HUES48 (cell line): ENCODE measurements around the gene LRRC61.
"Not testable (repeated sequence)": the region's sequence is repeated elsewhere in the genome, so short reads cannot be mapped to it uniquely, and the experiment has no call there.

Experiments
- H3K27ac ChIP-seq: one replicate; pipeline ENCODE4 v1.7.0; 2013; ENCODE audit warnings: low read depth, low read length, inconsistent platforms
- H3K27me3 ChIP-seq: 2 replicates; pipeline ENCODE4 v1.6.1; 2013; ENCODE audit warnings: mild to moderate bottlenecking, low read length; ENCODE audit not compliant: control insufficient read depth, insufficient read depth
- H3K36me3 ChIP-seq: 2 replicates; pipeline ENCODE4 v1.6.1; 2013; ENCODE audit warnings: low read length; ENCODE audit not compliant: control insufficient read depth, insufficient read depth
- H3K4me1 ChIP-seq: 2 replicates; pipeline ENCODE4 v1.6.1; 2013; ENCODE audit warnings: mild to moderate bottlenecking, low read length; ENCODE audit not compliant: control insufficient read depth, insufficient read depth
- H3K4me3 ChIP-seq: 2 replicates; pipeline ENCODE4 v1.5.1; 2013; ENCODE audit warnings: mild to moderate bottlenecking, low read depth, low read length
- H3K9ac ChIP-seq: 2 replicates; pipeline ENCODE4 v1.6.1; 2013; ENCODE audit warnings: mild to moderate bottlenecking, low read depth, low read length, moderate library complexity
- H3K9me3 ChIP-seq: 2 replicates; pipeline ENCODE4 v1.6.1; 2013; ENCODE audit warnings: low read length; ENCODE audit not compliant: control insufficient read depth, insufficient read depth

LRRC61 gene

DNA sequence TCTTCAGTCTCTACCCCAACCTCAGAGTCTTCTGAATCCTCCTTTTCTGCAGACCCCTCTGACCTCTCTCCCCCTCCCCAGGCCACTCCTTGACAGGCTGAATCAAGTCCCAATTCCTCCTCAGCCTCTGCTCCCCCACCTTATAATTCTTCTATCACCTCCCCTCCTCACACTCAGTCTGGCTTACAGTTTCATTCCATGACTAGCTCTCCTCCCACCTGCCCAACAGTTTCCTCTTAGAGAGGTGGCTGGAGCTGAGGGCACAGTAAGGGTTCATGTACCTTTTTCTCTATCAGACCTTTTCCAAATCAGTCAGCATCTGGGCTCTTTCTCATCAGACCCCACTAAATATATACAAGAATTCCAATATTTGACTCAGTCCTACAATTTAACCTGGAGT, 14.6 kb upstream of the LRRC61 start:
- no peak overlapping the region for H3K27ac ChIP-seq
- peaks cover 9% of the 10 kb centered on the region for H3K27me3 ChIP-seq
- H3K9me3 ChIP-seq = no peaks in the 10 kb centered on the region; the same call in 1 of the 2 replicates
- peaks cover 20% of the 10 kb centered on the region for H3K4me1 ChIP-seq
- no peak overlapping the region for H3K9ac ChIP-seq
- no peak overlapping the region for H3K4me3 ChIP-seq
- no peaks in the 10 kb centered on the region for H3K36me3 ChIP-seq

DNA sequence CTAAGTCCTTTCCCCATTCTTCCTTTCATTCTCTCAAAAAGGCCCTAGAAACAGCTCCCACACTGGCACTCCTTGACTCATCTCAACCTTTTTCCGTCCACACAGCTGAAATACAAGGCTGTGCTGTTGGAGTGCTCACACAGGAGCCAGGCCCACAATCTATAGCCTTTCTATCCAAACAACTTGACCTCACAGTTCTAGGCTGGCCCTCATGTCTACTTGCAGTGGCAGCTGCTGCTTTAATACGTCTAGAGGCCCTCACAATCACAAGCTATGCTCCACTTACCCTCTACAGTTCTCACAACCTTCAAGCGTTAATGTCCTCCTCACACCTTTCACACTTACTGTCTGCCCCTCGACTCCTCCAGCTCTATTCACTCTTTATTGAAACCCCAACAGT, 12.0 kb upstream of the LRRC61 start:
- Histone ChIP-seq H3K27me3 (peaks cover 9% of the 10 kb centered on the region), H3K9me3 (no peaks in the 10 kb centered on the region; the same call in 1 of the 2 replicates), H3K4me1 (peaks cover 29% of the 10 kb centered on the region), H3K9ac (no peak overlapping the region), H3K27ac (no peak overlapping the region), H3K4me3 (no peak overlapping the region), H3K36me3 (no peaks in the 10 kb centered on the region)

DNA sequence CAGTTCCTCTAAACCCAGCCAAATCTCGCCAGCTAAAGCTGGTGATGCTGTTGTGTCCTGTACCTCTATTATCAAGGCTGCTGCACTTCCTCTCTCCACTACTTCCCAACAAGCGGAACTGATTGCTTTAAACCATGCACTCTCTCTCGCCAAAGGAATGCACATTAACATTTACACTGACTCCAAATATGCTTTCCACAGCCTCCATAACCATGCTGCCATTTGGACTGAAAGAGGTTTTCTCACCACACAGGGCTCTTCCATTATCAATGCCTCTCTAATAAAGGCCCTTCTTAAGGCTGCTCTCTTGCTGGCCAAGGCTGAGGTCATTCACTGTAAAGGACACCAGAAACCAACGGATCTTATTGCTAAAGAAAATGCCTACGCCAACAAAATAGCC, 11.4 kb upstream of the LRRC61 start:
- no peaks in the 10 kb centered on the region for H3K36me3 ChIP-seq
- no peaks in the 10 kb centered on the region; the same call in 1 of the 2 replicates for H3K9me3 ChIP-seq
- H3K4me3 ChIP-seq = no peak overlapping the region
- peak overlapping the region; percentile 5 for H3K27ac ChIP-seq
- H3K4me1 ChIP-seq = peaks cover 29% of the 10 kb centered on the region
- H3K9ac ChIP-seq = no peak overlapping the region
- H3K27me3 ChIP-seq = peaks cover 9% of the 10 kb centered on the region

DNA sequence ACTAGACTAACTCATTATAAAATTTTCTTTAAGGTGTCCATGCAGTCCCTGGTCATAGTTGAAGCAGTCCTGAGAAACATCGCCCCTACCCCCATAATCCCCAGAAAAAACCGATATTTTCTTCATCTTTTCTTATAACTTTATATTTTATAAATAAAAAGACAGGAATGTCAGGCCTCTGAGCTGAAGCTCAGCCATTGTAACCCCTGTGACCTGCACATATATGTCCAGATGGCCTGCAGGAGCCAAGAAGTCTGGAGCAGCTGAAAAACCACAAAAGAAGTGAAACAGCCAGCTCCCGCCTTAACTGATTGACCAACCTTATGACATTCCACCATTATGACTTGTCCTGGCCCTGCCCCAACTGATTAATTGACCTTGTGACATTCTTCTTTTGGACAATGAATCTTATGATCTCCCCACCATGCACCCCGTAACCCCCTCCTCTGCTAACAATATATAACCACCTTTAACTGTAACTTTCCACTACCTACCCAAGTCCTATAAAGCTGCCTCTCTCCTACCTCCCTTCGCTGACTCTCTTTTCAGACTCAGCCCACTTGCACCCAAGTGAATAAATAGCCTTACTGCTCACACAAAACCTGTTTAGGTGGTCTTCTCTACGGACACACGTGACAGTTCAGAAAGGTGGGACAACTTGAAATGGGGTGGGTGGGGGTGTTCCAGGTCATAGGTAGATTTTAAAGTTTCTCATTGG, 10.3 kb upstream of the LRRC61 start:
- H3K4me1 ChIP-seq = peaks cover 34% of the 10 kb centered on the region

GRCh38 chr7:150313367-150313809, 9.8 kb upstream of the LRRC61 start:
- Histone ChIP-seq H3K9ac (no peak overlapping the region), H3K4me3 (no peak overlapping the region), H3K9me3 (no peaks in the 10 kb centered on the region), H3K27ac (no peak overlapping the region), H3K27me3 (peaks cover 9% of the 10 kb centered on the region), H3K36me3 (no peaks in the 10 kb centered on the region), H3K4me1 (peaks cover 36% of the 10 kb centered on the region)

More for the DNA sequence above, 10.3 kb upstream of the LRRC61 start:
- H3K9ac ChIP-seq, H3K9me3 ChIP-seq, H3K27me3 ChIP-seq, H3K27ac ChIP-seq, H3K4me3 ChIP-seq, H3K36me3 ChIP-seq: not testable (repeated sequence)

GRCh38 chr7:150313870-150314269, 9.3 kb upstream of the LRRC61 start:
- Histone ChIP-seq H3K4me1 (peaks cover 36% of the 10 kb centered on the region), H3K9me3 (no peaks in the 10 kb centered on the region), H3K4me3 (no peak overlapping the region), H3K27me3 (peaks cover 9% of the 10 kb centered on the region), H3K9ac (no peak overlapping the region), H3K27ac (no peak overlapping the region), H3K36me3 (no peaks in the 10 kb centered on the region)

DNA sequence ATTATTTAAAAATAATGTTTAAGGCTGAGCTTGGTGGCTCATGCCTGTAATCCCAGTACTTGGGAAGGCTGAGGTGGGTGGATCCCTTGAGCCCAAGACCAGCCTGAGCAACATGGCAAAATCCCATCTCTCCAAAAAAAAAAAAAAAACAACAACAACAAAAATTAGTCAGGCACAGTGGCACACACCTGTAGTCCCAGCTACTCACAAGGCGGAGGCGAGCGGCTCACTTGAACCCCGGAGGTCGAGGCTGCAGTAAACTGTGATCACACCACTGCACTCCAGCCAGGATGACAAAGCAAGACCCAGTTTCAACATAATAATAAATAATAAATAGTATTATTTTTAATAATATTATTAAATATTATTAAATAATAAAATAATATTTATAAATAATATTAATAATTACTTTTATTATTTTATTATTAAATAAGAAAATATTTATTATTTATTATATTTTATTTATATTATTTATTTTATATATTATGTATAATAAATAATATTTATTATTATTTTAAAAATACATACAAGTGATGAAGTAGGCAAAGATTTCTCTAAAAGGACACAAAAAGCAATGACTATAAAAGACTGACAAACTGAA, 8.4 kb upstream of the LRRC61 start:
- Histone ChIP-seq H3K9me3 (no peaks in the 10 kb centered on the region), H3K4me3 (no peak overlapping the region), H3K27ac (no peak overlapping the region), H3K4me1 (peaks cover 36% of the 10 kb centered on the region), H3K27me3 (peaks cover 4% of the 10 kb centered on the region; the same call in 1 of the 2 replicates), H3K36me3 (no peaks in the 10 kb centered on the region), H3K9ac (no peak overlapping the region)

- peaks cover 31% of the 10 kb centered on the region for H3K4me1 ChIP-seq
- not testable (repeated sequence) for H3K9ac ChIP-seq, H3K27me3 ChIP-seq, H3K4me3 ChIP-seq, H3K9me3 ChIP-seq, H3K27ac ChIP-seq, H3K36me3 ChIP-seq
These were observed 6.2 kb upstream of the LRRC61 start for GRCh38 chr7:150316987-150317386.

DNA sequence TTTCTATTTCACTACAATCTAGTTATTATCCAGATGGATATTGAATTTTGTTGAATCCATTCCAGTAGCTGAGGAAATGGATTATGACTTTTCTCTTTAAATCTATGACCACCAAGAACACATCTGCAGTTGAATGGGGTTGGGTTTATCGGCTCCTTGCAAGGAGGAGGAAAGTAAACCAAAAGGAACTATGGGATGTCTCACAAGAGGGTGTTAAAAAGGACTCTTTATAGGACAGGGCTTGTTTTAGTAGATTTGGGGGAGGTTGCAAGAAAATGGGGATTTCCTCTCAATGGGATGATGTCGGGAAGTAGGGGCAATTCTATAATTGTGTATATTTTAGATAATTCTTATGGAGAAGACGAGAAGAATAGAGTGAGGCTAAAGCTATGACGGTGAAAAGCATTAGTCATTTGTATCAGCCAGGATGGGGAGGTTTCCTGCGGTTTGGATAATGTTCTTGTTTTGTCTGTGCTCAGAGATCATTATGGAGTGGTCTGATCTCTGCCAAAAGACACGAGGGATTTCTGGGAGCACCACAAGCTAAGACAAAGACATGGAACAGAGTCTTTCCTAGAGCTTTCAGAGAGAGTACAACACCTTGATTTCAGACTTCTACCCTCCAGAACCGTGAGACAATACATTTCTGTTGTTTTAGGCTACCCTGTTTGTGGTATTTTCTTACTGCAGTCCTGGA, 5.3 kb upstream of the LRRC61 start:
- Histone ChIP-seq H3K27ac (peak overlapping the region; percentile 73), H3K4me1 (peaks cover 29% of the 10 kb centered on the region), H3K4me3 (no peak overlapping the region), H3K9me3 (no peaks in the 10 kb centered on the region), H3K27me3 (no peaks in the 10 kb centered on the region), H3K9ac (no peak overlapping the region; the same call in 1 of the 2 replicates), H3K36me3 (no peaks in the 10 kb centered on the region)

GRCh38 chr7:150321788-150322113, 1.4 kb upstream of the LRRC61 start:
- Histone ChIP-seq H3K36me3 (peaks cover 18% of the 10 kb centered on the region), H3K9me3 (no peaks in the 10 kb centered on the region), H3K4me1 (peaks cover 19% of the 10 kb centered on the region), H3K27me3 (no peaks in the 10 kb centered on the region), H3K9ac (no peak overlapping the region), H3K27ac (no peak overlapping the region), H3K4me3 (no peak overlapping the region)
